Adrenal gland (tissue), 5 donors: ENCODE results near the gene TMEM204.

ENCODE experiments used
- CTCF ChIP-seq, 6 experiments: fragments of 450-650 bp in 4 of 6; fragments of 200-600 bp in 2 of 6; sonication (generic) in 1 of 6; IDR thresholded peaks; 1 replicate in 5 of 6; 2 replicates in 1 of 6; pipeline versions ENCODE4 v1.5.1 to v1.8.0; 2016 to 2021; ENCODE audit warnings: antibody characterized with exemption in 6 of 6, mild to moderate bottlenecking in 2 of 6, moderate library complexity in 1 of 6
- POLR2A ChIP-seq, 2 donors: fragments of 450-650 bp; IDR thresholded peaks; one replicate each; pipeline ENCODE4 v1.6.1; 2017; ENCODE audit warnings: antibody characterized with exemption in 2 of 2, mild to moderate bottlenecking in 2 of 2, moderate library complexity in 1 of 2
- donor health status: DM: no; HTN: no; CAD: no.

DNA sequence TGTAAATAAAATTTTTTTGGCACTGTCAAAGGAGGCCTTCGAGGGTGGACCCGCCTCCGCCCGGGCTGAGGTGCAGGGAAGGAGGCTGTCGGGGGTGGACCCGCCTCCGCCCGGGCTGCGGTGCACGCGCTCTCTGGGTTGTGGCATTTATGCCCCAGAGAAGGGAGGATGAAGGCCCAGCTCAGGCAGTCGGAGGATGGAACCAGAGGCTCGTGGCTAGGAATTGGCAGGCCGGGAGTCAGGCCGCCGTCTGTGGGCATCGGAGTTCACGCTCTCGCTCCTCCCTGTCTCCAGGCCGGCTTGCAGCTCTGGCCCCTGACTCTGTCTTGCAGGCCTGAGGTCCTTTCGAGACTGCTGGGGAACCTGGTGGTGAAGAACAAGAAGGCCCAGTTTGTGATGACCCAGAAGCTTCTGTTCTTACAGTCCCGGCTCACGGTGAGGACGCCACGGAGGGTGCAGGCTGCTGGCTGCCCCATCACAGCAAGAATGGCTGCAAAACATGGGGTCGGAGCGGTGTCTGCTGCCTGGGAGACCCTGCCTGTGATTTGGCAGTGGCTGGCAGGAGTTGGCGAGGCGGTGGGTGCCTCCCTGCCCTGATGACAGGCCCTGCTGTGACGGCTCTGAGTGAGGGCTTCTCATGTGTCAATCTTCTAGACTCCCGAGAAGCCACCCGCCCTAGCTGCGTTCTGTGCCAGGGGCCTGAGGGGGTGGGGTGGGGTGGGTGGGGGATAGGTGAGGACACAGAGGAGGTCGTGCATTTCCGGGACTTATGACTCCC, 34.4 kb upstream of the TMEM204 start:
- TF ChIP-seq CTCF (IDR thresholded peaks at IDR 0.05), result no peak
- TF ChIP-seq POLR2A (IDR thresholded peaks at IDR 0.05), result no peak
